Measurements from ENCODE around the gene STPG4.
"Not testable (repeated sequence)": the region's sequence is repeated elsewhere in the genome, so short reads cannot be mapped to it uniquely, and the experiment has no call there.

Gene STPG4

DNA sequence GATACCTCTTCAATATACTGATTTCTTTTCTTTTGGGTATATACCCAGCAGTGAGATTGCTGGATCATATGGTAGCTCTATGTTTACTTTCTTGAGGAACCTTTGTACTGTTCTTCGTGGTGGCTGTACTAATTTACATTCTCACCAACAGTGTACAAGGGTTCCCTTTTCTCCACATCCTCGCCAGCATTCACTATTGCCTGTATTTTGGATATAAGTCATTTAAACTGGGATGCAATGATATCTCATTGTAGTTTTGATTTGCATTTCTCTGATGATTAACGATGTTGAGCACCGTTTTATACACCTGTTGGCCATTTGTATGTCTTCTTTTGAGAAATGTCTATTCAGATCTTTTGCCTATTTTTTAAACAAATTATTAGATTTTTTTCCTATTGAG lies 30.4 kb downstream of the STPG4 start:
- not testable (repeated sequence) for DNase-seq

DNA sequence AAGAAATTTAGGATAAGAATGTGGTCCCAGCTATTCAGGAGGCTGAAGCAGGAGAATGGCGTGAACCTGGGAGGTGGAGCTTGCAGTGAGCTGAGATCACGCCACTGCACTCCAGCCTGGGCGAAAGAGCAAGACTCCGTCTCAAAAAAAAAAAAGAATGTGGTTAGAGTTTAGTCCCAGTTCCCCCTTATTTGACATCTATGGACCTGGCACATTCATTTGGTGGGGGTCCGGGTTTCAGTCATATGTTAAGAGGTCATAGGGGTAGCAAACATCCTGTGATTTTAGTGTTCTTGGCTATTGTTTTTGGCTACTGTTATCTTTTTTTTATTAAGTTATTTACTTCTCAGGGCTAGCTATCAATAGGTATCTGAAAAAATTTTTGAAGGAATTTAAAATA lies 34.7 kb downstream of the STPG4 start:
- not testable (repeated sequence) for DNase-seq

GRCh38 chr2:47119001-47119400 lies 36.1 kb downstream of the STPG4 start:
- DNase-seq = no peak

DNA sequence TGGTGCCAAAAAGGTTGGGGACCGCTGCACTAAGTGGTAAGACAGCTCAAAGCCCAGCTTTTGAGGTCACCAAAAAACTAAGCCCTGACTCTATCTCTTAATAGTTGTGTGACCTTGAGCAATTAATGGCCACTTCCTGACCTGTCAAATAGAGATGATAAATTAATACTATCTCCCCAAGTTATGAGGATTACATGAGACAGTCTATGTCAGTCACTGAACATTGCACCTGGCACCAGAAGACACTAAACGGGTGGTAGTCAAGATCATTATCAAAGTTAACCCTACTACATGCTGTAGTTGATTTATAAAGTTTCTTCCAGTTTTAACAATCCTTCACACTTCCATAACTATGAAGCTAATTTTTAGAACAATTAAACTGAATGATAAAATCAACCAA lies 36.5 kb downstream of the STPG4 start:
- no peak for DNase-seq

- no peak for DNase-seq
These were observed 42.3 kb downstream of the STPG4 start for GRCh38 chr2:47112665-47113435.

- no peak for DNase-seq
These were observed 45.4 kb downstream of the STPG4 start for GRCh38 chr2:47109680-47110079.

GRCh38 chr2:47109007-47109375 lies 46.1 kb downstream of the STPG4 start:
- no peak for DNase-seq

GRCh38 chr2:47108267-47109006 lies 46.7 kb downstream of the STPG4 start:
- DNase-seq = not testable (repeated sequence)

- DNase-seq = not testable (repeated sequence)
These were observed 47.9 kb downstream of the STPG4 start for GRCh38 chr2:47107201-47107600.

DNA sequence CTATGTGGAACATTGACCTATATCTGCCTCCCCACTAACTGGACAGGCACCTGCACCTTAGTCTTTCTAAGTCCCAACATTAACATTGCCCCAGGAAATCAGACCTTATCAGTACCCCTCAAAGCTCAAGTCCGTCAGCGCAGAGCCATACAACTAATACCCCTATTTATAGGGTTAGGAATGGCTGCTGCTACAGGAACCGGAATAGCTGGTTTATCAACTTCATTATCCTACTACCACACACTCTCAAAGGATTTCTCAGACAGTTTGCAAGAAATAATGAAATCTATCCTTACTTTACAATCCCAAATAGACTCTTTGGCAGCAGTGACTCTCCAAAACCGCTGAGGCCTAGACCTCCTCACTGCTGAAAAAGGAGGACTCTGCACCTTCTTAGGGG lies 48.9 kb downstream of the STPG4 start:
- DNase-seq = not testable (repeated sequence)

DNA sequence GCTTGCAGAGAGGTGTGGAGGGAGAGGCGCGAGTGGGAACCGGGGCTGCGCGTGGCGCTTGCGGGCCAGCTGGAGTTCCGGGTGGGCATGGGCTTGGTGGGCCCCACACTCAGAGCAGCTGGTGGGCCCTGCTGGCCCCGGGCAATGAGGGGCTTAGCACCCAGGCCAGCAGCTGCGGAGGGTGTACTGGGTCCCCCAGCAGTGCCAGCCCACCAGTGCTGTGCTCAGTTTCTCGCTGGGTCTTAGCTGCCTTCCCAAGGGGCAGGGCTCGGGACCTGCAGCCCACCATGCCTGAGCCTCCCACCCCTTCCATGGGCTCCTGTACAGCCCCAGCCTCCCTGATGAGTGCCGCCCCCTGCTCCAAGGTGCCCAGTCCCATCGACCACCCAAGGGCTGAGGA lies 55.4 kb downstream of the STPG4 start:
- not testable (repeated sequence) for DNase-seq

DNA sequence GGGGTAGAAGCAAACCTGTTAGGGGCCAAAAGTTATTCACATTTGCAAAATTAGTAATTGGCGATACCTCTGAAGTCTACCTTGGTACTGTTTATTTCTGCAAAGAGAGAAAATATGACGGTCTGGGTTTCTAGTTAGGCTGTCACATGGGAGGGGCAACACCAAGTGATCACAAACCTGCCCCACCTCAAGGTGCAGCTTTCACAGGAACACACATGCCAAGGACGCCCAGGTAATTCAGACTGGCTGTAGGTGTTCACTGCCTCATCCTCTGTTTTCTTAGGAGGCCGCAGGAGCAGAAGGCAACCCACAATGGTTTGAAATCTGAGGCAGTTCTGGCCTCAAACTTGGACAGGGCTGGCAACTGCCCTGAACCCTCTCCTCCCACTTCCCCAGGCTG lies 56.2 kb downstream of the STPG4 start:
- DNase-seq = no peak

- no peak for DNase-seq
These were observed 57.5 kb downstream of the STPG4 start for GRCh38 chr2:47097563-47097962.

DNA sequence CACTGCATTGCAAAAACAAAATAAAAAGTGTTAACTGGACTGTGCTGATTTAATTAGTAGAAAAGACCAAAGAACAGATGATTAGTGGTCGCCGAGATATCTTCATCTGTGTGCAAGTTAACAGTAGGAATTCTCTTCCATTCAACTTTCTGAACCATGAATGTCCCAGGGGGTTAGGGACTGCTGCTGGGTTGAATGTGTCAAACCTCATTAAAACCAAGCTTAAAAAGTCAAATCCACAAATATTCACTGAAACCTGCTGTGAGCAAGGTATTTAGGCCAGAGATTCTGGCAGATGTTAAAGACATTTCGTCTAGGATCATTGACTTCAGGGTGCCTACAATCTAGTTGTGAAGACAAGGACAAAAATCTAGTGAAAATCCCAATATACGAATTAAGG lies 58.7 kb downstream of the STPG4 start:
- DNase-seq = no peak

GRCh38 chr2:47095349-47096020 lies 59.6 kb downstream of the STPG4 start:
- DNase-seq = no peak

DNA sequence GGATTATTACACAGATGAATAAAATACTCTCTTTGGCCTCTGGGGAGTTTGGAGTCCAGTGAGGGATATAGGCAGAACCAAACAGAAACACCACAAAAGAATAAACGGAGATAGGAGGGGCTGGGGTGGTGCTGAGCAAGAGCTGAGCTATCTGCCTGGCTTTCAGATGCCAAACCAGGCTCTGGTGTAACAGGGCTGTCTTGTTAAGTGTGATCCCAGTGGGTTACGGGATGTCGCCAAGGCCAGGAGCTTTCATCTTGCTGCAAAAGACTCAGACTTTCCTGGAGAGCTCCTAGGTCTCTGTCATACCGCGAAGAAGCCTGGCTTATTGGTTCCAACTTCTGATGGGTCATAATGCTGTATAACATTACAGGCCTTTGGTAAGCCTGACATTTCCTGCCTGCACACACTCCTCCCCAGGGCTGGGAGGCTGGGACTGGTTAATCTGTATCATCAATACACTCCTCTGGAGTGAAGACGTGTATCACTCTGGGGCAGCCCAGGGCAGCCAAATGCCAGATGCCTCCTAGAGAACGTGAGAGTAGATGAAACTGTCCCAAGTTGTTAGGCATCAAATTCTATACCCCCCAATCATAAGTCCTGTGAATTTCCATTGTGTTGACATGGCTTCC lies 60.5 kb downstream of the STPG4 start:
- no peak for DNase-seq

GRCh38 chr2:47093626-47094025 lies 61.5 kb downstream of the STPG4 start:
- DNase-seq = no peak

GRCh38 chr2:47092465-47092864 lies 62.6 kb downstream of the STPG4 start:
- no peak for DNase-seq

DNA sequence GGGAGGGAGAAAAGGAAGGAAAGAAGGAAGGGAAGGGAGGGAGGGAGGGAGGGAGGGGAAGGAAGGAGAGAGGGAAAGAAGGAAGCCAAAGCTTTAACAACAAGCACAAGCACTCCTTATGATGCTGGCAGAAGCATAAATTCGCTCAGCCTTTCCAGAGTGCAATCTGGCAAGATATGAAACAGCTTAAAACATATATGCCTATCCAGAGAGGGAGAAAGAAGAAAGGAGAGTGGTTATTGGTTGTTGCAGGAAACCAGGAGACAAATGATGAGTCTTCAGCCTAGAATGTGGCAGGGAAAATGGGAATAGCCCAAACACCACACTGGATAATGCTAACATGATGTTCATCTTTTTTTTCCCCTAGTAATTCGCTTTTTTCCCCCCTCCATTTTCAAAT lies 64.0 kb downstream of the STPG4 start:
- no peak for DNase-seq

- DNase-seq = no peak
These were observed 66.0 kb downstream of the STPG4 start for GRCh38 chr2:47089083-47089464.

DNA sequence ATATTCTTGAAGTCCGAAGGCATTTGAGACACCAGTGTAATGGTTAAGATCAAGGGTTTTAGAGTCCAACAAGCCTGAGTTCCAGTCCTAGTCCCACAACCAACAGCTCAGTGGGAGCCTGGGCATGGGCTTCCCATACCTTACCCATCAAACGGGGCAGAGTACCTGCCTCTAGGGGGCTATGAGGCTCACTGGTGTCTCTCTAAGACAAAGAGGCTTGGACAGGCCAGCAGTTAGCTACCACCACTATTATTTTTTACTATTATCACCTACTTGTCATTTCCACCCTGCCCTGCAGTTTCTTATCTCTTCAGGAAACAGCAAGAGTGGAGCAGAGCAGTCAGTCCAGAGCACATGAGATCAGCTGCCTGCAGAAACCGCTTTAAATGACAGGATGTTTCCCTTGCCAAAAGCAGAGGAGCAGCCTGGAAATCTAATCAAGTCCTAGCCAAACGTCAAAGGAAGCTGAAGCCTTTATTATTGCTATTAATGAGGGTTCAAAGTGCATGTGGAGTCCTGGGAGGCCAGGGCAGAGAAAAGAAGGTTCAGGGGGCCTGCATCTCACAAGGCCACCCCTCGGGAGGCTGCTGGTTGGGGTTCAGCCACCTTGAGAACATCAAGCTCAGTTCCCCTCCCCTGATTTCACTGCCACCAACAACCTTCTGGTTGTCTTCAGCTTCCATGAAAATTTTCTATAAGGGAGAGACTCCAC lies 66.6 kb downstream of the STPG4 start:
- no peak for DNase-seq

GRCh38 chr2:47087051-47087450 lies 68.1 kb downstream of the STPG4 start:
- DNase-seq = no peak

GRCh38 chr2:47086571-47086970 lies 68.5 kb downstream of the STPG4 start:
- no peak for DNase-seq
